ENCODE measurements around the gene MBD5. TPM values are rescaled to one million over a fixed set of nuclear protein-coding genes. Genes with fewer than 3 reads are reported as not detected.

Gene MBD5
- total RNA-seq, 1 experiment from 2014 or later = 33.9 TPM

- TF ChIP-seq, protein P1, sequence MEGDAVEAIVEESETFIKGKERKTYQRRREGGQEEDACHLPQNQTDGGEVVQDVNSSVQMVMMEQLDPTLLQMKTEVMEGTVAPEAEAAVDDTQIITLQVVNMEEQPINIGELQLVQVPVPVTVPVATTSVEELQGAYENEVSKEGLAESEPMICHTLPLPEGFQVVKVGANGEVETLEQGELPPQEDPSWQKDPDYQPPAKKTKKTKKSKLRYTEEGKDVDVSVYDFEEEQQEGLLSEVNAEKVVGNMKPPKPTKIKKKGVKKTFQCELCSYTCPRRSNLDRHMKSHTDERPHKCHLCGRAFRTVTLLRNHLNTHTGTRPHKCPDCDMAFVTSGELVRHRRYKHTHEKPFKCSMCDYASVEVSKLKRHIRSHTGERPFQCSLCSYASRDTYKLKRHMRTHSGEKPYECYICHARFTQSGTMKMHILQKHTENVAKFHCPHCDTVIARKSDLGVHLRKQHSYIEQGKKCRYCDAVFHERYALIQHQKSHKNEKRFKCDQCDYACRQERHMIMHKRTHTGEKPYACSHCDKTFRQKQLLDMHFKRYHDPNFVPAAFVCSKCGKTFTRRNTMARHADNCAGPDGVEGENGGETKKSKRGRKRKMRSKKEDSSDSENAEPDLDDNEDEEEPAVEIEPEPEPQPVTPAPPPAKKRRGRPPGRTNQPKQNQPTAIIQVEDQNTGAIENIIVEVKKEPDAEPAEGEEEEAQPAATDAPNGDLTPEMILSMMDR (IDR thresholded peaks at IDR 0.05; ENCODE audit: unreplicated experiment) = no peak
- POLR2A ChIA-PET = no interaction called here
- no peak for DNase-seq (ENCODE audit: unreplicated experiment)
- Mint-ChIP-seq H3K27ac (ENCODE audit: low read depth, unreplicated experiment) (no peak overlapping the region), H3K4me3 (ENCODE audit: unreplicated experiment) (no peak overlapping the region), H3K4me1 (ENCODE audit: insufficient read depth, unreplicated experiment) (no peaks in the 10 kb centered on the region), H3K27me3 (ENCODE audit: insufficient read depth, unreplicated experiment) (no peaks in the 10 kb centered on the region), H3K36me3 (ENCODE audit: insufficient read depth, unreplicated experiment) (peaks cover 10% of the 10 kb centered on the region), H3K9me3 (ENCODE audit: unreplicated experiment) (no peaks in the 10 kb centered on the region)
- intact Hi-C loops (cut with micrococcal nuclease) = no loop called here
- CTCF ChIA-PET = interaction anchor here (0.7 to 1.1 kb wide), 2 partner anchors 7 to 9 kb away, joined by 3 read pairs; no protein-coding TSS in a partner anchor
- BruUV-seq (replicated peaks) = no TSS peak
Measured at GRCh38 chr2:148517296-148517695, 496.4 kb downstream of the MBD5 start.

- Mint-ChIP-seq H3K9me3 (ENCODE audit: unreplicated experiment) (no peaks in the 10 kb centered on the region), H3K4me1 (ENCODE audit: insufficient read depth, unreplicated experiment) (no peaks in the 10 kb centered on the region), H3K4me3 (ENCODE audit: unreplicated experiment) (no peak overlapping the region), H3K27ac (ENCODE audit: low read depth, unreplicated experiment) (no peak overlapping the region), H3K27me3 (ENCODE audit: insufficient read depth, unreplicated experiment) (no peaks in the 10 kb centered on the region), H3K36me3 (ENCODE audit: insufficient read depth, unreplicated experiment) (peaks cover 6% of the 10 kb centered on the region)
- no TSS peak for BruUV-seq (replicated peaks)
- intact Hi-C loops (cut with micrococcal nuclease) = no loop called here
- ChIA-PET CTCF (interaction anchor here (1.0 to 1.1 kb wide), 2 partner anchors 8 to 9 kb away, joined by 3 read pairs; no protein-coding TSS in a partner anchor), POLR2A (no interaction called here)
- TF ChIP-seq, protein P1 (IDR thresholded peaks at IDR 0.05; ENCODE audit: unreplicated experiment) = no peak
- no peak for DNase-seq (ENCODE audit: unreplicated experiment)
Measured at GRCh38 chr2:148517822-148518221, 496.9 kb downstream of the MBD5 start.

- Mint-ChIP-seq H3K27me3 (ENCODE audit: insufficient read depth, unreplicated experiment) (no peaks in the 10 kb centered on the region), H3K4me1 (ENCODE audit: insufficient read depth, unreplicated experiment) (no peaks in the 10 kb centered on the region), H3K36me3 (ENCODE audit: insufficient read depth, unreplicated experiment) (no peaks in the 10 kb centered on the region), H3K4me3 (ENCODE audit: unreplicated experiment) (no peak overlapping the region), H3K27ac (ENCODE audit: low read depth, unreplicated experiment) (no peak overlapping the region), H3K9me3 (ENCODE audit: unreplicated experiment) (no peaks in the 10 kb centered on the region)
- ChIA-PET POLR2A (no interaction called here), CTCF (no interaction called here)
- intact Hi-C loops (cut with micrococcal nuclease) = no loop called here
- no peak for DNase-seq (ENCODE audit: unreplicated experiment)
- TF ChIP-seq, protein P1 (IDR thresholded peaks at IDR 0.05; ENCODE audit: unreplicated experiment) = no peak
- BruUV-seq (replicated peaks) = no TSS peak
Measured at GRCh38 chr2:148519013-148519412, 498.1 kb downstream of the MBD5 start.

DNA sequence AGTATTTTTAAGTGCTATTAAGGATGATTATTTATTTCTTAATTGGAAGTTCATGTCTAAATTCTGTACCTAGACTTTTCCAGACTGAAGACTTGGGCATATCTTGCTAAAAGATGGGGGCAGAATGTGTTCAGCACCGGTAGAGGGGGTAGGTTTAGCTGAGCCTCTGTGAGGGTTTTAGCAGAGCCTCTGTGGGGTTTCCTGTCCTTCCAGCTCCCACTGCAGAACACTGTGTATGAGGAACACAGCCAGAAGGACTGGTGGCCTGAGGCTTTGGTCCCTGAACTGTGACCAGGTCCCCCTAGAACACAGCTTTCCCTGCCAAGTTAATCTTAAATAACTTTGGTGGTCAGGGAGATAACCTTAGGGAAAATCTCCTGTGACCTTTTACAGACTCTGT is 500.3 kb downstream of the MBD5 start:
- no peak overlapping the region for H3K4me3 Mint-ChIP-seq (ENCODE audit: unreplicated experiment)
- intact Hi-C loops (cut with micrococcal nuclease) = no loop called here
- POLR2A ChIA-PET = no interaction called here
- BruUV-seq (replicated peaks) = no TSS peak
- no peaks in the 10 kb centered on the region for H3K9me3 Mint-ChIP-seq (ENCODE audit: unreplicated experiment)
- no peaks in the 10 kb centered on the region for H3K36me3 Mint-ChIP-seq (ENCODE audit: insufficient read depth, unreplicated experiment)
- H3K4me1 Mint-ChIP-seq (ENCODE audit: insufficient read depth, unreplicated experiment) = no peaks in the 10 kb centered on the region
- CTCF ChIA-PET = interaction anchor here (0.6 to 3.0 kb wide), 5 partner anchors 12 to 1059 kb away, joined by 3 to 27 read pairs (median 3); no protein-coding TSS in a partner anchor
- no peak for DNase-seq (ENCODE audit: unreplicated experiment)
- no peaks in the 10 kb centered on the region for H3K27me3 Mint-ChIP-seq (ENCODE audit: insufficient read depth, unreplicated experiment)
- no peak overlapping the region for H3K27ac Mint-ChIP-seq (ENCODE audit: low read depth, unreplicated experiment)
- TF ChIP-seq, protein P1 (IDR thresholded peaks at IDR 0.05; ENCODE audit: unreplicated experiment) = no peak

All from MCF 10A (cell line).